Thoracic aorta (tissue), 2 donors: ENCODE data around the gene OPA1. TPM values are rescaled to one million over a fixed set of nuclear protein-coding genes. Genes with fewer than 3 reads are reported as not detected.

Experiments
- ATAC-seq: fragments of 150-250 bp; one replicate; pipeline ENCODE4 v1.8.0; 2017; ENCODE audit warnings: low read depth; ENCODE audit not compliant: insufficient number of reproducible peaks, low FRiP score
- DNase-seq: peaks from one replicate; pipeline ENCODE4 v3.0.0-alpha.2; 2020; ENCODE audit warnings: low spot score
- H3K27ac ChIP-seq, 2 donors: fragments of 200-600 bp; sonication (generic); 1 replicate in 1 of 2; 2 replicates in 1 of 2; pipeline ENCODE4 v1.5.1; 2016; ENCODE audit warnings: mild to moderate bottlenecking in 2 of 2, moderate library complexity in 2 of 2
- H3K27me3 ChIP-seq: fragments of 200-600 bp; sonication (generic); replicated peaks from 2 replicates; pipeline ENCODE4 v1.6.0; 2016; ENCODE audit warnings: mild to moderate bottlenecking; ENCODE audit not compliant: insufficient read depth
- H3K36me3 ChIP-seq: fragments of 200-600 bp; sonication (generic); one replicate; pipeline ENCODE4 v1.5.1; 2016
- H3K4me1 ChIP-seq, 2 donors: fragments of 200-600 bp; sonication (generic); 1 replicate in 1 of 2; 2 replicates in 1 of 2; pipeline versions ENCODE4 v1.5.1 to v1.6.0; 2016; ENCODE audit warnings: low read depth in 2 of 2, mild to moderate bottlenecking in 1 of 2; ENCODE audit not compliant: control insufficient read depth in 1 of 2
- H3K4me3 ChIP-seq: fragments of 200-600 bp; sonication (generic); 2 replicates; pipeline ENCODE4 v1.5.1; 2016; ENCODE audit warnings: mild to moderate bottlenecking
- H3K9me3 ChIP-seq: fragments of 200-600 bp; sonication (generic); 2 replicates; pipeline ENCODE4 v1.5.1; 2016
- total RNA-seq, 2 donors: library from RNA; depleted of rRNA; stranded (reverse); fragments of >200 nt; gene quantifications; one replicate each; pipeline versions ENCODE4 v1.1.0 to v1.2.3, GENCODE V29; 2016
- TF ChIP-seq, protein P1 (sequence below): fragments of 200-600 bp; sonication (generic); IDR thresholded peaks from one replicate; pipeline ENCODE4 v1.5.1; 2019; ENCODE audit warnings: antibody characterized with exemption

The OPA1 gene
- total RNA-seq, 2 donors from 2014 or later = 34.0 to 43.8 TPM

DNA sequence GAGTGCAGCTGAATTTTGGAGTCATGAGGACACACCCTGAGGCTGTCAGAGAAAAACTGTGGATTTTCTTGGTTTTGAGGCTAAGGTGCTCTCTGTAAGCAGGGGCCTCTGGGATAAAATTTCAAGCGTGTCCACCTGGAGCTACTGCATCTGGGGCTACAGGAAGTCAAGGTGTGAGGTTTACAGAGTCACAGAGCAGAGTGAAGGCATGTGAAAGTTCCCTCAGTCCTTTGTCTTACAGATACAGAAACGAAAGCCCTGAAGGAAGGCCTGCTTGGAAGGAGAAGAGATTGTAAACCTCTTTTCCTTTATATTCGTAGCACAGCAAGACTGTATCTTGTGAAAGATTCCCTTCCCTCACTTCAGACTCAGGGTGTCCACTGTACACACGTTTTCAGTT, 138.6 kb downstream of the OPA1 start:
- ATAC-seq (no peak), DNase-seq (no peak)
- no peaks in the 10 kb centered on the region for H3K4me1 ChIP-seq
- no peaks in the 10 kb centered on the region for H3K27me3 ChIP-seq
- no peaks in the 10 kb centered on the region for H3K9me3 ChIP-seq
- no peak overlapping the region for H3K4me3 ChIP-seq
- no peak overlapping the region for H3K27ac ChIP-seq
- H3K36me3 ChIP-seq = no peaks in the 10 kb centered on the region
- TF ChIP-seq, protein P1, sequence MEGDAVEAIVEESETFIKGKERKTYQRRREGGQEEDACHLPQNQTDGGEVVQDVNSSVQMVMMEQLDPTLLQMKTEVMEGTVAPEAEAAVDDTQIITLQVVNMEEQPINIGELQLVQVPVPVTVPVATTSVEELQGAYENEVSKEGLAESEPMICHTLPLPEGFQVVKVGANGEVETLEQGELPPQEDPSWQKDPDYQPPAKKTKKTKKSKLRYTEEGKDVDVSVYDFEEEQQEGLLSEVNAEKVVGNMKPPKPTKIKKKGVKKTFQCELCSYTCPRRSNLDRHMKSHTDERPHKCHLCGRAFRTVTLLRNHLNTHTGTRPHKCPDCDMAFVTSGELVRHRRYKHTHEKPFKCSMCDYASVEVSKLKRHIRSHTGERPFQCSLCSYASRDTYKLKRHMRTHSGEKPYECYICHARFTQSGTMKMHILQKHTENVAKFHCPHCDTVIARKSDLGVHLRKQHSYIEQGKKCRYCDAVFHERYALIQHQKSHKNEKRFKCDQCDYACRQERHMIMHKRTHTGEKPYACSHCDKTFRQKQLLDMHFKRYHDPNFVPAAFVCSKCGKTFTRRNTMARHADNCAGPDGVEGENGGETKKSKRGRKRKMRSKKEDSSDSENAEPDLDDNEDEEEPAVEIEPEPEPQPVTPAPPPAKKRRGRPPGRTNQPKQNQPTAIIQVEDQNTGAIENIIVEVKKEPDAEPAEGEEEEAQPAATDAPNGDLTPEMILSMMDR = no peak

DNA sequence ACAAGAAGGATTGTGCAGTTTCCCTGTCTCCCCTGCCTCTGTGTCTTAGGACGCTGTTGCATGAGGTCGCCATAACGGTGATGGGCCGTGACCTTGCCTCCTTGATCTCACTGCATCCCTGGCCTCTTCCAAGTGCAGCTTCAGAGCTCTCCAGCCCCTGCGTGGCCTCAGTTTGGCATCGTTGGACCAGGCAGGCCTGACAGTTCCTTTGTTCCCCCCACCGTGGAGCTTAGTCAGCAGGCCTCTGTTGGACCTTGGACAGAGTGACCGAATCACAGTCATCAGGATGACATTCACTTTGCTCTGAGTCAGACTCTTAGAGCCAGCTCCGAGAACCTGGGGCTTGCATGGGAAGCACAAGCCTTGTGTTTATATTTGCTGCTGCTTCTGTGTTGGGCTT, 139.4 kb downstream of the OPA1 start:
- H3K36me3 ChIP-seq = no peaks in the 10 kb centered on the region
- ATAC-seq = no peak
- H3K4me3 ChIP-seq = no peak overlapping the region
- TF ChIP-seq, protein P1 = no peak
- no peaks in the 10 kb centered on the region for H3K4me1 ChIP-seq
- H3K27ac ChIP-seq = no peak overlapping the region
- no peak for DNase-seq
- no peaks in the 10 kb centered on the region for H3K27me3 ChIP-seq
- H3K9me3 ChIP-seq = no peaks in the 10 kb centered on the region

DNA sequence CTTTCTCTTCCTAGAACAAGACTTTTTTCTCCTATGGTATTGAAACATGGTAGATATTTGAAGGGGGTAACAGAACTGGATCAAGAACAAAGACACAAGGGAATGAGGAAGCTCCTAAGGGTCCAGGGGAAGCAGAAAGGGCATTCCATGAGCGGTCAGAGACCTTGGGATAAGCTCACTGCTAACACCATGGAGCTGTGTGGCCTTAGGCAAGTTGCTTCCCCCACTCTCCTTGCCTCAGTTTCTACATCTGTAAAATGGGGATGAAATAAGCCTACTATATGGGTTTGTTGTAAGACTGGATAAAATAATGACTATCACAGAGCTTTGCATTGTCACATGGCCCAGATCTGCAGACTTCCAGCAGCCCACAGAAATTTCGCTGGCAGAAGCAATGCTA, 139.8 kb downstream of the OPA1 start:
- ATAC-seq (no peak), DNase-seq (no peak)
- Histone ChIP-seq H3K4me3 (no peak overlapping the region), H3K36me3 (no peaks in the 10 kb centered on the region), H3K4me1 (no peaks in the 10 kb centered on the region), H3K27ac (no peak overlapping the region), H3K27me3 (no peaks in the 10 kb centered on the region), H3K9me3 (no peaks in the 10 kb centered on the region)
- TF ChIP-seq, protein P1 = no peak

DNA sequence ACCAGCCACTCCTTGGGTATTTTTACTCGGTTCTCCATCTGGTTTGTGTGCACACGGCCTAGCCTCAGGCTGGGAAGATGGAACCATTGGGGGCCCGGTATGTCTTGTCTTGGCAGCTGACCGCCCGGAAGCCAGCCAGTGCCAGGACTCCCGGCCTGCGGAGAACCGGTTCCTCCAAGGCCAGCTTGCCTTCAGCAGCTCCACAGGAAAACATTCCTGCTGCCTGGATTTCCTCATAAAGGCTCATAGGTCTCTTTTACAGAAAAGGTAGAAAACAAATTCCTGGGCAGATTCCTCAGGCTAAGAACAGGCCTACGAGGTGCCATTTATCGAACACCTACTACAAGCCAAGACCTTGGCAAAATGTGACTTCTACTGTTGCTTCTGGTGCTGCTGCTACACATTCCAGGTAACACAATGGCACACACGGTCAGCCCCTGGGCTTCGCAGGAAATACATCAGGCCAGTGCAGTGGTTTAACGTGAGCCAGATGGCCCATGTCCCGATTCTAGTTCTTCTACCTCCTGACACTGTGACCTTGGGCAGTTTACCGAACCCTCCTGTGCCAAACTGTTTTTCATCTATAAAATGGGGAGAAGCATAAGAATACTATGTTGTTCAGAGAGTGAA, 141.8 kb downstream of the OPA1 start:
- no peak for DNase-seq
- no peak for ATAC-seq
- TF ChIP-seq, protein P1 = no peak

DNA sequence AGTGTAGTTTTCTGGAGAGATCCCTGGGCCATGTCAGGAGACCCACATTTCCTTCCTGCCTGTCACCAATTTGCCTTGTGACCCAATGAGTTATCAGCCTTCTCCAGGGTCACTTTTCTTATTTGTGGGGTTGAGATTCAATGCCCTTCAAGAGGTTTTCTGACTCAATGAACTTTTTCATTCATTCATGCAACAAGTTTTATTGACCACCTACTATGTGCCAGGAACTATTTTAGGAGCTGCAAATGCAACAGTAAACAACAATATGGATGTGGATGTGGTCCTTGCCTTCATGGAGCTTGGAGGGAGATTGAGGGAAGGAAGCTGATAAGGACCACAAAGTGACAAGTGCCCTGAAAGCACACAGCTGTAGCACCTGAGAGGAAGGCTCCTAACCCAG, 142.8 kb downstream of the OPA1 start:
- H3K27ac ChIP-seq = no peak overlapping the region
- no peaks in the 10 kb centered on the region for H3K9me3 ChIP-seq
- H3K36me3 ChIP-seq = no peaks in the 10 kb centered on the region
- TF ChIP-seq, protein P1 = no peak
- H3K27me3 ChIP-seq = no peaks in the 10 kb centered on the region
- ATAC-seq = no peak
- no peak overlapping the region for H3K4me3 ChIP-seq
- H3K4me1 ChIP-seq = no peaks in the 10 kb centered on the region
- DNase-seq = no peak

More for the DNA sequence above, 141.8 kb downstream of the OPA1 start:
- H3K36me3 ChIP-seq = no peaks in the 10 kb centered on the region
- H3K4me3 ChIP-seq = no peak overlapping the region
- no peak overlapping the region for H3K27ac ChIP-seq
- H3K9me3 ChIP-seq = no peaks in the 10 kb centered on the region
- no peaks in the 10 kb centered on the region for H3K4me1 ChIP-seq
- H3K27me3 ChIP-seq = no peaks in the 10 kb centered on the region
